Transverse colon (tissue), 4 donors: ENCODE data around the gene ZNHIT6. TPM values are rescaled to one million over a fixed set of nuclear protein-coding genes. Genes with fewer than 3 reads are reported as not detected.

Experiments used
- DNase-seq: peaks from one replicate; pipeline ENCODE4 v3.0.0-alpha.2; 2019
- H3K27ac ChIP-seq, 4 donors: fragments of 200-600 bp; sonication (generic); 2 replicates each; pipeline ENCODE4 v1.5.1; 2016 to 2018; ENCODE audit warnings: inconsistent platforms in 4 of 4
- H3K27me3 ChIP-seq: fragments of 200-600 bp; sonication (generic); 2 replicates; pipeline ENCODE4 v1.5.1; 2017; ENCODE audit warnings: inconsistent platforms
- H3K36me3 ChIP-seq, 4 donors: fragments of 200-600 bp; sonication (generic); 2 replicates each; pipeline ENCODE4 v1.5.1; 2017 to 2019; ENCODE audit warnings: inconsistent platforms in 4 of 4
- H3K4me1 ChIP-seq, 4 donors: fragments of 200-600 bp; sonication (generic); 2 replicates each; pipeline ENCODE4 v1.5.1; 2017 to 2020; ENCODE audit warnings: inconsistent platforms in 4 of 4
- H3K4me3 ChIP-seq, 4 donors: fragments of 200-600 bp; sonication (generic); 1 replicate in 1 of 4; 2 replicates in 3 of 4; pipeline versions ENCODE4 v1.5.1 to v1.6.1; 2017 to 2019; ENCODE audit warnings: inconsistent platforms in 4 of 4
- H3K9me3 ChIP-seq, 2 donors: fragments of 200-600 bp; sonication (generic); 2 replicates each; pipeline ENCODE4 v1.5.1; 2017 to 2019; ENCODE audit warnings: inconsistent platforms in 2 of 2
- EP300 ChIP-seq: sonication (generic); formaldehyde crosslinking; IDR thresholded peaks from one replicate; pipeline ENCODE4 v1.6.1; 2017; ENCODE audit warnings: antibody characterized with exemption, low read depth
- POLR2A ChIP-seq: fragments of 450-650 bp; IDR thresholded peaks from one replicate; pipeline ENCODE4 v1.6.1; 2016; ENCODE audit warnings: antibody characterized with exemption, mild to moderate bottlenecking, moderate library complexity
- POLR2AphosphoS5 ChIP-seq, 3 donors: sonication (generic); formaldehyde crosslinking; IDR thresholded peaks; one replicate each; pipeline ENCODE4 v1.6.1; 2016; ENCODE audit warnings: antibody characterized with exemption in 3 of 3
- WGBS, 2 donors: methylation state at CpG; one replicate each; pipeline ENCODE4 v1.1.5; 2018; ENCODE audit warnings: low coverage in 1 of 2; 5-methylcytosine and 5-hydroxymethylcytosine counted together
- in situ Hi-C, 4 donors: fragments of 200-750 bp; cut with MboI; loops; one replicate each; pipeline versions ENCODE4 v1.15.0 to v1.15.1; 2017; ENCODE audit warnings: low sequenced_read_pairs in 3 of 4, low pct_ligation_motif_present in 1 of 4, low pct_unique_long_range_greater_than_20kb in 1 of 4
- intact Hi-C: fragments of 100-400 bp; cut with DNase I; formaldehyde crosslinking; loops from one replicate; pipeline ENCODE4 v1.15.1; 2023; ENCODE audit warnings: low total_unique reads
- total RNA-seq, 4 donors: library from RNA; depleted of rRNA; stranded (reverse); fragments of >200 nt; gene quantifications; one replicate each; pipeline ENCODE4 v1.1.0, GENCODE V29; 2016
- TF ChIP-seq, protein P1 (sequence below), 5 experiments: fragments of 200-600 bp in 3 of 5; fragments of 450-650 bp in 2 of 5; sonication (generic) in 3 of 5; IDR thresholded peaks; 1 replicate in 2 of 5; 2 replicates in 3 of 5; pipeline ENCODE4 v1.5.1; 2016 to 2017; ENCODE audit warnings: antibody characterized with exemption in 5 of 5, inconsistent platforms in 3 of 5, mild to moderate bottlenecking in 2 of 5, moderate library complexity in 1 of 5

Gene ZNHIT6
- total RNA-seq, 4 donors from 2014 or later, result 2.6 to 7.8 (median 4.8) TPM

DNA sequence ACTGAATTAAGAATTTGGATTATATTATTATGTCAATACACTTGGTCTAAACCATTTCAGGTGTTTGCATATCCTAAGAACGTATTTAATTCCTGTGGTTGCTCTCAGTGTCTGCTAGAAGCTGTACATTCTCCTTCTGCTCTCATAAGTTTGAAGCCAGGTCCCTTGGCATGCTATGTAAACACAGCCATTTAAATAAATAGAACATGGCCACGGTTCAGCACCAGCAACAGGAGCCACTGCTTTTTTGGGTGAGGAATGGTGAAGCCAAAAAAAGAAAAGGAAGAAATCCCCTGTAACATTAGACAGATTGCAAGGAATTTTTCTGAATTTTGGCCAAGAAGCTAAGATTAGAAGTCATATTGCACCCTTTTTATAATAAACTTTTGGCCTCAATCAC, 108.6 kb downstream of the ZNHIT6 start:
- in situ Hi-C loops, result loop anchor here (25.0 kb wide), 1 partner anchor 287 kb away; no protein-coding TSS in a partner anchor
- intact Hi-C loops, result no loop called here
- 33 to 42% methylated on average over 2 of the region's 2 CpGs for WGBS, 2 donors

More for the DNA sequence above, 108.6 kb downstream of the ZNHIT6 start:
- no peaks in the 10 kb centered on the region for H3K4me1 ChIP-seq
- no peak for DNase-seq
- no peak for TF ChIP-seq EP300
- TF ChIP-seq, protein P1, sequence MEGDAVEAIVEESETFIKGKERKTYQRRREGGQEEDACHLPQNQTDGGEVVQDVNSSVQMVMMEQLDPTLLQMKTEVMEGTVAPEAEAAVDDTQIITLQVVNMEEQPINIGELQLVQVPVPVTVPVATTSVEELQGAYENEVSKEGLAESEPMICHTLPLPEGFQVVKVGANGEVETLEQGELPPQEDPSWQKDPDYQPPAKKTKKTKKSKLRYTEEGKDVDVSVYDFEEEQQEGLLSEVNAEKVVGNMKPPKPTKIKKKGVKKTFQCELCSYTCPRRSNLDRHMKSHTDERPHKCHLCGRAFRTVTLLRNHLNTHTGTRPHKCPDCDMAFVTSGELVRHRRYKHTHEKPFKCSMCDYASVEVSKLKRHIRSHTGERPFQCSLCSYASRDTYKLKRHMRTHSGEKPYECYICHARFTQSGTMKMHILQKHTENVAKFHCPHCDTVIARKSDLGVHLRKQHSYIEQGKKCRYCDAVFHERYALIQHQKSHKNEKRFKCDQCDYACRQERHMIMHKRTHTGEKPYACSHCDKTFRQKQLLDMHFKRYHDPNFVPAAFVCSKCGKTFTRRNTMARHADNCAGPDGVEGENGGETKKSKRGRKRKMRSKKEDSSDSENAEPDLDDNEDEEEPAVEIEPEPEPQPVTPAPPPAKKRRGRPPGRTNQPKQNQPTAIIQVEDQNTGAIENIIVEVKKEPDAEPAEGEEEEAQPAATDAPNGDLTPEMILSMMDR (IDR thresholded peaks at IDR 0.05), result no peak
- no peak for TF ChIP-seq POLR2A
- TF ChIP-seq POLR2AphosphoS5 (IDR thresholded peaks at IDR 0.05), result no peak
- H3K27me3 ChIP-seq, result no peaks in the 10 kb centered on the region
- H3K36me3 ChIP-seq, result no peaks in the 10 kb centered on the region
- no peaks in the 10 kb centered on the region for H3K9me3 ChIP-seq
- H3K4me3 ChIP-seq, result no peak overlapping the region
- no peak overlapping the region for H3K27ac ChIP-seq

Other genes starting within 250 kb of the ZNHIT6 start
- gene DDAH1, start 243.3 kb downstream of the ZNHIT6 start, total RNA-seq, result 10 to 100 TPM; 22.4 to 69.4 (median 48.3) TPM
- gene CCN1, start 127.7 kb downstream of the ZNHIT6 start, total RNA-seq, result 10 to 100 TPM; 18.6 to 79.6 (median 53.1) TPM